Measurements from ENCODE around the gene GALNT5. TPM values are rescaled to one million over a fixed set of nuclear protein-coding genes. Genes with fewer than 3 reads are reported as not detected.

GALNT5 gene
- total RNA-seq, 4 donors from 2014 or later: 0.13 to 0.83 (median 0.17) TPM; not detected in 1

- no peaks in the 10 kb centered on the region for H3K36me3 ChIP-seq
- no peaks in the 10 kb centered on the region for H3K9me3 ChIP-seq
- DNase-seq (ENCODE audit: extremely low spot score): no peak
- H3K27ac ChIP-seq (replicated peaks in 1 of 4): no peak overlapping the region
- TF ChIP-seq, protein P1, sequence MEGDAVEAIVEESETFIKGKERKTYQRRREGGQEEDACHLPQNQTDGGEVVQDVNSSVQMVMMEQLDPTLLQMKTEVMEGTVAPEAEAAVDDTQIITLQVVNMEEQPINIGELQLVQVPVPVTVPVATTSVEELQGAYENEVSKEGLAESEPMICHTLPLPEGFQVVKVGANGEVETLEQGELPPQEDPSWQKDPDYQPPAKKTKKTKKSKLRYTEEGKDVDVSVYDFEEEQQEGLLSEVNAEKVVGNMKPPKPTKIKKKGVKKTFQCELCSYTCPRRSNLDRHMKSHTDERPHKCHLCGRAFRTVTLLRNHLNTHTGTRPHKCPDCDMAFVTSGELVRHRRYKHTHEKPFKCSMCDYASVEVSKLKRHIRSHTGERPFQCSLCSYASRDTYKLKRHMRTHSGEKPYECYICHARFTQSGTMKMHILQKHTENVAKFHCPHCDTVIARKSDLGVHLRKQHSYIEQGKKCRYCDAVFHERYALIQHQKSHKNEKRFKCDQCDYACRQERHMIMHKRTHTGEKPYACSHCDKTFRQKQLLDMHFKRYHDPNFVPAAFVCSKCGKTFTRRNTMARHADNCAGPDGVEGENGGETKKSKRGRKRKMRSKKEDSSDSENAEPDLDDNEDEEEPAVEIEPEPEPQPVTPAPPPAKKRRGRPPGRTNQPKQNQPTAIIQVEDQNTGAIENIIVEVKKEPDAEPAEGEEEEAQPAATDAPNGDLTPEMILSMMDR (IDR thresholded peaks at IDR 0.05): no peak
- no peak for TF ChIP-seq POLR2AphosphoS5 (IDR thresholded peaks at IDR 0.05)
- no peak for TF ChIP-seq EP300 (IDR thresholded peaks at IDR 0.05)
- no peak for TF ChIP-seq POLR2A (IDR thresholded peaks at IDR 0.05; ENCODE audit: low read depth)
- no peak overlapping the region for H3K4me3 ChIP-seq
- 97% methylated on average over 2 of the region's 2 CpGs for WGBS
- H3K27me3 ChIP-seq: no peaks in the 10 kb centered on the region
- peaks cover 0 to 6% (median 0%) of the 10 kb centered on the region in 4 donors for H3K4me1 ChIP-seq
- intact Hi-C loops (cut with DNase I): no loop called here
Measured at GRCh38 chr2:157290525-157290924, 33.0 kb downstream of the GALNT5 start.

DNA sequence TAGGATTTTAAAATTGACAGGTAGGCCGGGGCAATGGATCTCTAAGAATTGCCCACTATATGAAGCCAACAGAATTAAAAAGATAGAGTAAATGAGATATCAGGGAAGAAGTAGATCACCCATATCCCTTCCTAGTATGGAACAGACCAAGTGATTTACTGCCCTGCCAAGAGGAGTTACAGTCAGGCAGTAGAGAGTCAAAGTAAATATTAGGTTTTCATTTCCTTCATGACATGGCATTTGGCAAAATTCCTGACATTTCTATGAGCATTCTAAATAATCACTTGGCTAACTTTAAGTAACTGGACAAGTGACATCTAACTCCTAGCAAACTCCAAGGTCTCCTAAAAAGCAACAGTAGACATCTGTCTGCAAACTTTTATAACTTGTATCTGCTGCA, 33.5 kb downstream of the GALNT5 start:
- 91% methylated on average over 1 of the region's 1 CpG for WGBS
- no peak for DNase-seq (ENCODE audit: extremely low spot score)

GRCh38 chr2:157292853-157293252, 35.3 kb downstream of the GALNT5 start:
- H3K4me1 ChIP-seq: peaks cover 0 to 6% (median 0%) of the 10 kb centered on the region in 4 donors
- H3K27me3 ChIP-seq: no peaks in the 10 kb centered on the region
- TF ChIP-seq, protein P1 (IDR thresholded peaks at IDR 0.05): no peak
- TF ChIP-seq POLR2AphosphoS5 (IDR thresholded peaks at IDR 0.05) (no peak), EP300 (IDR thresholded peaks at IDR 0.05) (no peak), POLR2A (IDR thresholded peaks at IDR 0.05; ENCODE audit: low read depth) (no peak)
- intact Hi-C loops (cut with DNase I): no loop called here
- no peak for DNase-seq (ENCODE audit: extremely low spot score)
- H3K4me3 ChIP-seq: no peak overlapping the region
- H3K27ac ChIP-seq (replicated peaks in 1 of 4): no peak overlapping the region
- no peaks in the 10 kb centered on the region for H3K36me3 ChIP-seq
- no peaks in the 10 kb centered on the region for H3K9me3 ChIP-seq
- 94% methylated on average over 5 of the region's 5 CpGs for WGBS

More for the DNA sequence above, 33.5 kb downstream of the GALNT5 start:
- H3K4me1 ChIP-seq: peaks cover 0 to 6% (median 0%) of the 10 kb centered on the region in 4 donors
- H3K36me3 ChIP-seq: no peaks in the 10 kb centered on the region
- H3K9me3 ChIP-seq: no peaks in the 10 kb centered on the region
- intact Hi-C loops (cut with DNase I): no loop called here
- no peaks in the 10 kb centered on the region for H3K27me3 ChIP-seq
- no peak overlapping the region for H3K27ac ChIP-seq (replicated peaks in 1 of 4)
- TF ChIP-seq EP300 (IDR thresholded peaks at IDR 0.05): no peak
- TF ChIP-seq, protein P1 (IDR thresholded peaks at IDR 0.05): no peak
- TF ChIP-seq POLR2A (IDR thresholded peaks at IDR 0.05; ENCODE audit: low read depth): no peak
- no peak for TF ChIP-seq POLR2AphosphoS5 (IDR thresholded peaks at IDR 0.05)
- H3K4me3 ChIP-seq: no peak overlapping the region

DNA sequence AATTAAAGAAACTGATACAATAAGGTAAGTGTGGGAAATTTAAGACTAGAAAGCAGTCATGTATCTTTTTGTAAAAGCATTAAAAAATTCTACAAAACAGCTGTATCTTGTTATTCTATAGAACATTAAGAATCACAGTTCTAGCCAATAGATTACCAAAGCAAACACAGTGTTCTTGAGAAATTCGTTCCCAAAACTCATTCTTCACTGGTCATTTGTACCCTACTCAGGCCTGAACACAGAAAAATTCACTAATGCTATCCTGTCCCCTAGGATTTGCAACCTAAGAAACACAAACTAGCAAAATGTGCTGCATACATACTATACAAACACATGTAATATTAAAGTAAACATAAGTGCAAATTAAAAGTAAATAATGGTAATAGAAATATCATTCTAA, 39.0 kb downstream of the GALNT5 start:
- Histone ChIP-seq H3K36me3 (no peaks in the 10 kb centered on the region), H3K27me3 (no peaks in the 10 kb centered on the region), H3K9me3 (no peaks in the 10 kb centered on the region), H3K4me3 (no peak overlapping the region), H3K4me1 (no peaks in the 10 kb centered on the region), H3K27ac (replicated peaks in 1 of 4) (no peak overlapping the region)
- 52% methylated on average over 1 of the region's 1 CpG for WGBS
- intact Hi-C loops (cut with DNase I): no loop called here
- DNase-seq (ENCODE audit: extremely low spot score): no peak
- no peak for TF ChIP-seq POLR2A (IDR thresholded peaks at IDR 0.05; ENCODE audit: low read depth)
- TF ChIP-seq, protein P1 (IDR thresholded peaks at IDR 0.05): no peak

- Histone ChIP-seq H3K9me3 (no peaks in the 10 kb centered on the region), H3K27me3 (no peaks in the 10 kb centered on the region), H3K27ac (replicated peaks in 1 of 4) (no peak overlapping the region), H3K36me3 (no peaks in the 10 kb centered on the region), H3K4me1 (no peaks in the 10 kb centered on the region), H3K4me3 (no peak overlapping the region)
- TF ChIP-seq EP300 (IDR thresholded peaks at IDR 0.05) (no peak), POLR2AphosphoS5 (IDR thresholded peaks at IDR 0.05) (no peak), POLR2A (IDR thresholded peaks at IDR 0.05; ENCODE audit: low read depth) (no peak)
- TF ChIP-seq, protein P1 (IDR thresholded peaks at IDR 0.05): no peak
- intact Hi-C loops (cut with DNase I): no loop called here
- no peak for DNase-seq (ENCODE audit: extremely low spot score)
- WGBS: 91% methylated on average over 4 of the region's 4 CpGs
Measured at GRCh38 chr2:157296958-157297357, 39.5 kb downstream of the GALNT5 start.

Measured in esophagus muscularis mucosa (tissue), 4 donors.